Caco-2 (cell line): ENCODE measurements around the gene HACL1. TPM values are rescaled to one million over a fixed set of nuclear protein-coding genes. Genes with fewer than 3 reads are reported as not detected.

Source experiments
- BruUV-seq: library from RNA; stranded (reverse); fragments of 400-500 nt; replicated peaks from 2 replicates; lab custom pipeline; 2021; lab: Mats Ljungman, UMichigan
- CTCF ChIA-PET: fragments of 300-600 bp; sonication (Branson Sonifier 250); formaldehyde crosslinking; loops from one replicate; lab custom pipeline; 2022; ENCODE audit warnings: antibody characterized with exemption; lab: Charles Lee
- POLR2A ChIA-PET: fragments of 300-600 bp; sonication (Branson Sonifier 250); formaldehyde crosslinking; loops from one replicate; lab custom pipeline; 2022; ENCODE audit warnings: antibody characterized with exemption; lab: Charles Lee
- DNase-seq, 2 experiments: peaks; one replicate each; pipeline versions ENCODE4 v3.0.0 to v3.0.0-alpha.2; 2020 to 2022
- H3K27me3 ChIP-seq: replicated peaks from 2 replicates; pipeline ENCODE4 v1.6.0; 2011; ENCODE audit warnings: low read length; ENCODE audit not compliant: control insufficient read depth, insufficient read depth
- H3K36me3 ChIP-seq: 2 replicates; pipeline ENCODE4 v1.5.1; 2011; ENCODE audit warnings: low read length; ENCODE audit not compliant: control insufficient read depth, insufficient read depth
- H3K4me1 ChIP-seq: fragments of 250-450 bp; sonication (Bioruptor Pico); 2 replicates; pipeline ENCODE4 v1.5.1; 2020; ENCODE audit warnings: mild to moderate bottlenecking
- H3K4me3 ChIP-seq: 2 replicates; pipeline ENCODE4 v1.5.1; 2011; ENCODE audit warnings: low read depth, mild to moderate bottlenecking, control low read depth, low read length
- H3K9me3 ChIP-seq: fragments of 250-450 bp; sonication (Bioruptor Pico); 2 replicates; pipeline ENCODE4 v1.5.1; 2020; ENCODE audit warnings: mild to moderate bottlenecking, moderate library complexity
- H3K27ac Mint-ChIP-seq: one replicate; pipeline ENCODE4 v1.8.0; 2022; ENCODE audit warnings: mixed read lengths; ENCODE audit not compliant: unreplicated experiment
- H3K27me3 Mint-ChIP-seq: one replicate; pipeline ENCODE4 v1.8.0; 2022; ENCODE audit warnings: mixed read lengths; ENCODE audit not compliant: insufficient read depth, unreplicated experiment
- H3K36me3 Mint-ChIP-seq: one replicate; pipeline ENCODE4 v1.8.0; 2022; ENCODE audit warnings: mild to moderate bottlenecking, mixed read lengths; ENCODE audit not compliant: insufficient read depth, unreplicated experiment
- H3K4me1 Mint-ChIP-seq: one replicate; pipeline ENCODE4 v1.8.0; 2022; ENCODE audit warnings: low read depth, mixed read lengths; ENCODE audit not compliant: unreplicated experiment
- H3K4me3 Mint-ChIP-seq: one replicate; pipeline ENCODE4 v1.8.0; 2022; ENCODE audit warnings: mild to moderate bottlenecking, moderate library complexity, mixed read lengths; ENCODE audit not compliant: unreplicated experiment
- H3K9me3 Mint-ChIP-seq: one replicate; pipeline ENCODE4 v1.8.0; 2022; ENCODE audit warnings: mixed read lengths; ENCODE audit not compliant: unreplicated experiment
- CTCF ChIP-seq, 2 experiments: fragments of 200-600 bp in 1 of 2; IDR thresholded peaks; 1 replicate in 1 of 2; 2 replicates in 1 of 2; pipeline versions ENCODE4 v1.5.1 to v1.8.0; 2011 to 2022; ENCODE audit warnings: antibody characterized with exemption in 1 of 2, control low read depth in 1 of 2, inconsistent platforms in 1 of 2, low read depth in 1 of 2, low read length in 1 of 2, mild to moderate bottlenecking in 1 of 2, moderate library complexity in 1 of 2; ENCODE audit not compliant: insufficient read depth in 1 of 2, severe bottlenecking in 1 of 2, unreplicated experiment in 1 of 2
- intact Hi-C: fragments of 100-400 bp; cut with micrococcal nuclease; formaldehyde crosslinking; loops from one replicate; pipeline ENCODE4 v1.10.0; 2022; ENCODE audit not compliant: unreplicated experiment
- total RNA-seq: library from RNA; stranded (reverse); gene quantifications from 2 replicates; pipeline ENCODE4 v1.2.3, GENCODE V29; 2022

The HACL1 gene
- total RNA-seq, 1 experiment from 2014 or later, result 48.1 TPM

- ChIA-PET CTCF (no interaction called here), POLR2A (interaction anchor here (0.6 kb wide), 1 partner anchor 153 kb away, joined by 5 read pairs; no protein-coding TSS in a partner anchor)
- no peak for DNase-seq
- Histone ChIP-seq H3K4me3 (no peak overlapping the region), H3K4me1 (no peaks in the 10 kb centered on the region), H3K27me3 (no peaks in the 10 kb centered on the region; the same call in 1 of the 2 replicates), H3K9me3 (0 out of 2 replicates have a peak, but pooled peaks cover 2% of the 10 kb centered on the region), H3K36me3 (no peaks in the 10 kb centered on the region)
- Mint-ChIP-seq H3K27me3 (peaks cover 16% of the 10 kb centered on the region), H3K4me1 (no peaks in the 10 kb centered on the region), H3K9me3 (no peaks in the 10 kb centered on the region), H3K36me3 (no peaks in the 10 kb centered on the region), H3K4me3 (no peak overlapping the region), H3K27ac (no peak overlapping the region)
- TF ChIP-seq CTCF (IDR thresholded peaks at IDR 0.05; ENCODE audit: insufficient read depth in 1 of 2, low read depth in 1 of 2, low read length in 1 of 2, severe bottlenecking in 1 of 2, unreplicated experiment in 1 of 2), result no peak
- intact Hi-C loops, result no loop called here
- no TSS peak for BruUV-seq
Observed at GRCh38 chr3:15542614-15543013, 58.8 kb downstream of the HACL1 start.

- intact Hi-C loops, result no loop called here
- no peaks in the 10 kb centered on the region for H3K4me1 ChIP-seq
- no peak overlapping the region for H3K4me3 ChIP-seq
- no peaks in the 10 kb centered on the region for H3K9me3 Mint-ChIP-seq
- CTCF ChIA-PET, result interaction anchor here (0.6 kb wide), 2 partner anchors 15 to 76 kb away, joined by 4 to 5 read pairs; no protein-coding TSS in a partner anchor
- POLR2A ChIA-PET, result no interaction called here
- no peaks in the 10 kb centered on the region for H3K36me3 Mint-ChIP-seq
- H3K36me3 ChIP-seq, result no peaks in the 10 kb centered on the region
- TF ChIP-seq CTCF (IDR thresholded peaks at IDR 0.05; ENCODE audit: insufficient read depth in 1 of 2, low read depth in 1 of 2, low read length in 1 of 2, severe bottlenecking in 1 of 2, unreplicated experiment in 1 of 2), result no peak
- no peak overlapping the region for H3K4me3 Mint-ChIP-seq
- DNase-seq, result no peak
- no peak overlapping the region for H3K27ac Mint-ChIP-seq
- no peaks in the 10 kb centered on the region; the same call in 1 of the 2 replicates for H3K27me3 ChIP-seq
- no TSS peak for BruUV-seq
- H3K4me1 Mint-ChIP-seq, result no peaks in the 10 kb centered on the region
- H3K9me3 ChIP-seq, result no peaks in the 10 kb centered on the region
- H3K27me3 Mint-ChIP-seq, result peaks cover 16% of the 10 kb centered on the region
Observed at GRCh38 chr3:15541371-15541770, 60.0 kb downstream of the HACL1 start.

- Mint-ChIP-seq H3K36me3 (no peaks in the 10 kb centered on the region), H3K27me3 (peaks cover 11% of the 10 kb centered on the region), H3K9me3 (no peaks in the 10 kb centered on the region), H3K27ac (no peak overlapping the region), H3K4me3 (no peak overlapping the region), H3K4me1 (no peaks in the 10 kb centered on the region)
- TF ChIP-seq CTCF (IDR thresholded peaks at IDR 0.05; ENCODE audit: insufficient read depth in 1 of 2, low read depth in 1 of 2, low read length in 1 of 2, severe bottlenecking in 1 of 2, unreplicated experiment in 1 of 2), result no peak
- DNase-seq, result no peak
- Histone ChIP-seq H3K4me1 (no peaks in the 10 kb centered on the region), H3K9me3 (no peaks in the 10 kb centered on the region), H3K27me3 (no peaks in the 10 kb centered on the region; the same call in 1 of the 2 replicates), H3K36me3 (no peaks in the 10 kb centered on the region), H3K4me3 (no peak overlapping the region)
- ChIA-PET POLR2A (no interaction called here), CTCF (interaction anchor here (0.7 kb wide), 1 partner anchor 1026 kb away, joined by 3 read pairs; no protein-coding TSS in a partner anchor)
- intact Hi-C loops, result no loop called here
- no TSS peak for BruUV-seq
Observed at GRCh38 chr3:15539066-15539465, 62.3 kb downstream of the HACL1 start.
